ENCODE results near the gene LYRM4.
"Not testable (repeated sequence)": the region's sequence is repeated elsewhere in the genome, so short reads cannot be mapped to it uniquely, and the experiment has no call there.

Gene LYRM4

GRCh38 chr6:5138995-5139827 lies 121.5 kb downstream of the LYRM4 start:
- DNase-seq, result no peak

DNA sequence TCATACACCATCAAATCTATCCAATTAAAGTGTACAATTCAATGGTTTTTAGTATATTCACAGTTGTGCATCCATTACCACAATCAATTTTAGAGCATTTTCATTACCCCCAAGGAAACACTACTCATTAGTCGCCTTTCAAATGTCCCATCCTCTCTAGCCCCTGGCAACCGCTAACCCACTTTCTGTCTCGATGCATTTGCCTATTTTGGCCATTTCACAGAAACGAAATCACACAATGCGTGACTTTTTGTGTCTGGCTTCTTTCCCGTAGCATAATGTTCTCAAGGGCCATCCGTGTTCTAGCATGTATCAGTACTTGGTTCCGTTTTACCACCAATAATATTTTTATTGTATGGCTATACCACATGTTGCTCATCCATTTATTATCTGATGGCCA lies 123.9 kb downstream of the LYRM4 start:
- no peak for DNase-seq

GRCh38 chr6:5135788-5136376 lies 124.9 kb downstream of the LYRM4 start:
- peak in 4 of 6 experiments; percentile 2 to 42 (median 28) for DNase-seq

DNA sequence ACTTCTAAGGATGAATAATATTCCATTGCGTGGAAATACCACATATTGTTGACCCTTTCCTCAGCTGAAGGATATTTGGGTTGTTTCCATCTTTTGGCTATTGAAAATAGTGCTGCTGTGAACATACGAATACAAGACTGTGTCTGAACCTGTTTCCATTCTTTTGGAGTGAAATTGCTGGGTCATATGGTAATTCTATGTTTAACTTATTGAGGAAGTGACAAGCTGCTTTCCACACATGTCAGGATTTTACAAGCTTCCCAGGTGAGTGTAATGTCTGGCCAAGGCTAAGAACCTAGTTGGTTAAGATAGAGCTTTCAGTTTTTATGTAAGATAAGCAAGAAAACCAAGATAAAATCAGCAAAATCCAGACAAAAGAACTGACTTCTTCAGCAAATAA lies 126.8 kb downstream of the LYRM4 start:
- no peak for DNase-seq

- DNase-seq, result no peak
Observed at GRCh38 chr6:5132731-5133130, 128.0 kb downstream of the LYRM4 start.

- DNase-seq, result no peak
Observed at GRCh38 chr6:5130135-5130866, 130.4 kb downstream of the LYRM4 start.

- DNase-seq, result no peak
Observed at GRCh38 chr6:5128351-5128750, 132.4 kb downstream of the LYRM4 start.

DNA sequence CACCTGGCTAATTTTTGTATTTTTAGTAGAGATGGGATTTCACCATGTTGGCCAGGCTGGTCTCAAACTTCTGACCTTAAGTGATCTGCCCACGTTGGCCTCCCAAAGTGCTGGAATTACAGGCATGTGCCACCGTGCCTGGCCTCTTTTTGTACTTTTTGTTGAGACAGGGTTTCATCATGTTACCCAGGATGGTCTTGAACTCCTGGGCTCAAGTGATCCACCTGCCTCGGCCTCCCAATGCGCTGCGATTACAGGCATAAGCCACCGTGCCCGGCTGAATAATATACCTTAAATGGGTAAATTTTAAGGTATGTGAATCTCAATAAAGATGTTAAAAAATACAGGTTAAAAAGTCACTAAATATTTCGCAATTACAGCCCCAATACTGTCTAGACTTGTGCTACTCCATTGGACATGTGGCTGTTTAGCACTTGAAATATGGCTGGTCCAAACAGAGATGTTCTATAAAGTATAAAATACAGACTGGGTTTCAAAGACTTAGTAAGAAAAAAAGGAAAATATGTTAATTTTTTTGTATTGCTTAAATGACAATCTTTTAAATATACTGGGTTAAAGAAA lies 133.6 kb downstream of the LYRM4 start:
- DNase-seq, result no peak

DNA sequence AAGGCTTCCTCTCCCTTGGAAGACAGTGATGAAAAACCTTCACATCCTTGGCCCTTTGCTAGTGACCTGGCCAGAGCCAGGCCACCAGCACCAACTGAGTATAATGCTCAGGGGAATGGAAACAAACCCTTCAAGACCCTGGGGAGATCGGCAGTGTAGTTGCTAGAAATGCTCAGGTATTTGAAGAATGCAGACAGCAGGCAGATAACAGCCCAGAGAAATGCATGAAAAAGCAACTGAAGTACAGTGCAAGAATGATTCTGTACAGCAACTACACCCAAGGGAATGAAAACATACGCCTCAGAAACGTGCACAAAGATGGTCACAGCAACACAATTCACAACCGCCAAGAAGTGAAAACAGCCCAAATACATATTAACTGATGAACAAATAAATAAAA lies 134.5 kb downstream of the LYRM4 start:
- DNase-seq, result no peak

- DNase-seq, result no peak
Observed at GRCh38 chr6:5125152-5126006, 135.4 kb downstream of the LYRM4 start.

- DNase-seq, result no peak
Observed at GRCh38 chr6:5124526-5124925, 136.2 kb downstream of the LYRM4 start.

GRCh38 chr6:5123296-5124143 lies 137.2 kb downstream of the LYRM4 start:
- no peak for DNase-seq

DNA sequence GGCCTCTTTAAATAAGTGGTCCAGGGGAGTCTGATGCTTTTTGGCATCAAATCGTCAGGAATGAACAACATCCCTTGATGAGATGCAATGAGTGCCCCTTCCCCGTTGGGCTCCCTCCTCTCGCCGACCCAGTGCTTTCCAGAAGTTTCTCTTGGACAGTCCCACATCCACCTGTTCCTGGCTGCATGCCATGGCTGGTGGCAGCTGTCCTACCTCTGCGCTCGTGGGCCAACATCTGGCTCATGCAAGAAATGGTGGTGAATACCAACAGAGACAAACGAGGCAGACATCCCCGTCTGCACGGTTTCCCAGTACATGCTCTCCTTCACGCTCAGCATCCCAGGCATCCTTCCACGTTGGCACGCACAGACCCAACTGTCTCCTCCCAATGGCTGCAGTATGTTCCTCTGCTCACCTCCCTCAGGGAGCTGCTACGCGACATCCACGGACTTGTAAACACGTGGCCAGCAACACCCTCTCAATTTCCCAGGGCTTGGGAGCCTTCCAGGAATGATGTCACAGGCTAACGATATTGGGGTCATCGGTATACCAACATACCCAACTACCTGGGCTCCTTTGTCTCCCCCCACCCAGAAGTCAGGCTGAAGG lies 138.1 kb downstream of the LYRM4 start:
- DNase-seq, result no peak

GRCh38 chr6:5121956-5122355 lies 138.8 kb downstream of the LYRM4 start:
- DNase-seq, result no peak

DNA sequence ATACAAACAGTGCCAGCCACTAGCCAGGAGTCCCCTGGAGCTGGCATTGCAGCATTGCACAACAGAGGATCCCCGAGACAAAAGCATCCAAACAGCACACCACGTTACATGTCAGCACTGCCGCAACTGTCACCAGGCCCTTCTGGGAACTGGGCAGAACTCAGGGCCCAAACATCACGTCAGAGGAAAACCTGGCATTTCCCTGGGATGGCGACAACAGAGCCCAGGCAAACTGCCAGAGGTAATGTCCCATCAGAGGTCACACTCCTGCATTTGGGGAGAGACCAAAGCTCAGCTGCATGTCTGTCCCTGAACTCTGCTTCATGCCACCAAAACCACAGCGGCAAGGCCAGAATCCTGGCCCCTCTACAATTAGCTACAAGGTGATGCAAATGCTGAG lies 139.3 kb downstream of the LYRM4 start:
- no peak for DNase-seq

DNA sequence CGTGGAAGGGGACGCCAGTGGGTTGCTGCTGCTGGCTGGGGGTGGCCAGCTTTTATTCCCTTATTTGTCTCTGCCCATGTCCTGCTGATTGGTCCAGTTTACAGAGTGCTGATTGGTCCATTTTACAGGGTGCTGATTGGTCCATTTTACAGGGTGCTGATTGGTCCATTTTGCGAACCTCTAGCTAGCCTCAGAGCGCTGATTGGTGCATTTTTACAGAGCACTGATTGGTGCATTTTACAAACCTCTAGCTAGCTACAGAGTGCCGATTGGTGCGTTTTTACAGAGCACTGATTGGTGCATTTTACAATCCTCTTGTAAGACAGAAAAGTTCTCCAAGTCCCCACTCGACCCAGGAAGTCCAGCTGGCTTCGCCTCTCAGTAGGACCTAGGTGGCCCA lies 140.2 kb downstream of the LYRM4 start:
- not testable (repeated sequence) for DNase-seq

- no peak for DNase-seq
Observed at GRCh38 chr6:5120011-5120410, 140.7 kb downstream of the LYRM4 start.

DNA sequence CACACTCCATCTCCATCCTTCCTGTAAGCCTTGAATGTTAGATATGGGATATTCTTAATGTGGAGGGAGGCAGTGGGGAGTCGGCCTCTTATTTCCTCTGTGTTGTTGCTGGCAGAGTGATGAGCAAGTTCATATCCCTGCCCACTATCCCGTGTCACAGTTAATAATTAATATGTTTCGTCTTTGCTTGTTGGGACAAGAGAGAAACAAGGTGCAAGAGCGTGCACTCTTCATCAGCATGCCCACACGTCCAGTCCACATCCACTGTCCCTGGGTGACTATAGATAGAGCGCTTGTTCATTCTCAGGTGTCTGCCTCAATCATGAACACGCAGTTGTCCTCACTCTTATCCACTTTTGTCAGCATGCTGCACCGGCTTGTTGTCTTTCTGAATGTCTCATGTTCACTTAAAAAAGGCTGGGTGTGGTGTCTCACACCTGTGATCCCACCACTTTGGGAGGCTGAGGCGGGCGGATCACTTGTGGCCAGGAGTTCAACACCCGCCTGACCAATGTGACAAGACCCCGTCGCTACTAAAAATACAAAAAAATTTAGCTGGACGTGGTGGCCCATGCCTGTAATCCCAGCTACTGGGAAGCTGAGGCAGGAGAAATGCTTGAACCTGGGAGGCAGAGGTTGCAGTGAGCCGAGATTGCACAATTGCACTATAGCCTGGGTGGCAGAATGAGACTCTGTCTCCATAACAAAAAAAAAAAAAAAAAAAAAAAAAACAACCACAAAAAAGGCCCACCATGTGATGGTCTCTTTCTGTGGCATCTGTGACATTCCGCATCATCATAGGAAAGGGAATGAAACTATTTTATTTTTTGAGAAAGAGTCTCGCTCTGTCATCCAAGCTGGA lies 141.4 kb downstream of the LYRM4 start:
- DNase-seq, result no peak

DNA sequence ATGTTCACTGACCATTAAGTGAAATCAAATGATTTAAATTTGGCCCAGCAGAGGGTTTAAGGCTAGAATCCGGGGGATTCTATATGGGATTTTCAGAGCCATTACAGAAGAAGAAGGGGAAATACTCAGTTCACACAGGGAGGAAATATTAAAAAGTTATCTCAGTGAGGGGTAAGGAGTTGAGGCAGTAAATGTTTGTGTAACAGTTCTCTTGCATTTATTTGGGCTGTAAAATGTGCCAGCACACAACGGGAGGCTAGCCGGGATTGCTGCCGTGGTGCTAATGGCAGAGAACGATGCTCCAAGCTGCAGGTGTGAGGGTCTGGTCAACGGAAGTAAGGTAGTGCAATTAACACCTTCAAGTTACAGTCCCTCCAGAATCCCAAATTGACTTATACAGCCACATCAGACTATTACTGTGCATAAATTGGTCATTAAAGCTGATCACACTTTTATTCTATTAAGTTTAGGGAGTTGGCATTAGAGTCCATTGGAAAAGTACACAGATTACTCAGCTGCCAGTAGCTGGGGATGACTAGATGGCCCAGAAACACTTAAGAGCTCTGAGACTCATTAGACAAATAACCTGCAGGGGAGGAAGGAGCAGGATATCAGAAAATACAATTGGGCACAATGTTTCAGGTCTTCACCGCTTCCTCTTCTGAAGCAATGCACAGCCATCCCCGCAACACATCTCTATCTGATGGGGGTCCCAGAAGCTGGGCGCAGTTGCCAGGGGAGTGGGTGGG lies 144.3 kb downstream of the LYRM4 start:
- no peak for DNase-seq

Measured in stimulated activated naive CD4-positive, alpha-beta T cell (primary cell).